Left ventricle myocardium inferior (tissue), 1 donor: Measurements from ENCODE around the gene ITIH3. TPM values are rescaled to one million over a fixed set of nuclear protein-coding genes. Genes with fewer than 3 reads are reported as not detected.
"Not testable (repeated sequence)": the region's sequence is repeated elsewhere in the genome, so short reads cannot be mapped to it uniquely, and the experiment has no call there.

Experiments
- DNase-seq: peaks from one replicate; pipeline ENCODE4 v3.0.0-alpha.2; 2020
- H3K27ac ChIP-seq: fragments of 200-600 bp; replicated peaks from 2 replicates; pipeline ENCODE4 v1.8.0; 2021
- H3K27me3 ChIP-seq: fragments of 200-600 bp; 2 replicates; pipeline ENCODE4 v1.8.0; 2021; ENCODE audit warnings: low read depth
- H3K36me3 ChIP-seq: fragments of 200-600 bp; 2 replicates; pipeline ENCODE4 v1.8.0; 2021
- H3K4me1 ChIP-seq: fragments of 200-600 bp; 2 replicates; pipeline ENCODE4 v1.8.0; 2021
- H3K4me3 ChIP-seq: fragments of 200-600 bp; 2 replicates; pipeline ENCODE4 v1.8.0; 2021; ENCODE audit warnings: mild to moderate bottlenecking, moderate library complexity
- H3K9me3 ChIP-seq: fragments of 200-600 bp; replicated peaks from 2 replicates; pipeline ENCODE4 v1.8.0; 2021
- intact Hi-C: fragments of 100-400 bp; cut with micrococcal nuclease; formaldehyde crosslinking; loops from one replicate; pipeline ENCODE4 v1.11.0; 2022
- total RNA-seq: library from RNA; stranded (reverse); fragmentation: NEBNext Ultra II Directional; extraction: Animal tissue kit (Norgen Biotek cat#: 25700); gene quantifications from one replicate; pipeline ENCODE4 v1.2.1, GENCODE V29; 2021
- TF ChIP-seq, protein P1 (sequence below): fragments of 200-600 bp; IDR thresholded peaks from 2 replicates; pipeline ENCODE4 v1.8.0; 2021; ENCODE audit warnings: antibody characterized with exemption, mild to moderate bottlenecking, borderline replicate concordance
- donor health status: DM: no; HTN: yes; CAD: no; lungs with severe emphysema.

ITIH3 gene
- total RNA-seq, 1 donor from 2014 or later, result 0.55 TPM

DNA sequence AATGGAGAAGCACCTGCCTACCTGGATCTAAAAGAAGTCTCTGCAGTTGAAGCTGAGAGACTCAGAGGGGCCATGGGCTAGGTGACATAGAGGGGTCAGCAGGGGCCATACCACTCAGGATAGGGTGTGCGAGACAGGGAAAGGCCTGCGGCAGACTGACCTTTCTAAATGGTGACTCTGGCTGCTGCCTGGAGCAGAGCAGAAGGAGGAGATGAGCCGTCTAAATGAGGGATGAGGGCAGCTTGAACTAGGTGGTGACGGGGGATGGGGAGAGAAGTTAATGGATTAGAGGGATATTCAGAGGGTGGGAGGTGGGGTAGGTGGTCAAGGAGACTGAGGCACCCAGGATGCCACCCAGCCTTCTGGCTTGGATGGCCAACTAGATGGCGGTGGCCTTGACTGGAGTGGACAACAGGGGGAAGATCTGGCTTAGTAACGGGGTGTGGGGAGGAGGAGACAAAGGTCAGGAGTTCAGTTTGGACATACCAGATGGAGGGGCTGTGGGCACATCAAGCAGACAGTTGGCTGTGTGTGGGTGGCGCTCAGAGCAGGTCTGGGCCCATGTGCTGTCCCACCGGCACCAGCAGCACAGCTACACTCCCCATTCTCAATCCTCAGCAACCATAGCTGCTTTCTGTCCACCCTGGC is 20.4 kb upstream of the ITIH3 start:
- H3K36me3 ChIP-seq, result no peaks in the 10 kb centered on the region
- no peak overlapping the region for H3K4me3 ChIP-seq
- H3K27me3 ChIP-seq, result no peaks in the 10 kb centered on the region
- intact Hi-C loops, result no loop called here
- no peaks in the 10 kb centered on the region for H3K9me3 ChIP-seq
- peaks cover 22% of the 10 kb centered on the region for H3K4me1 ChIP-seq
- TF ChIP-seq, protein P1, sequence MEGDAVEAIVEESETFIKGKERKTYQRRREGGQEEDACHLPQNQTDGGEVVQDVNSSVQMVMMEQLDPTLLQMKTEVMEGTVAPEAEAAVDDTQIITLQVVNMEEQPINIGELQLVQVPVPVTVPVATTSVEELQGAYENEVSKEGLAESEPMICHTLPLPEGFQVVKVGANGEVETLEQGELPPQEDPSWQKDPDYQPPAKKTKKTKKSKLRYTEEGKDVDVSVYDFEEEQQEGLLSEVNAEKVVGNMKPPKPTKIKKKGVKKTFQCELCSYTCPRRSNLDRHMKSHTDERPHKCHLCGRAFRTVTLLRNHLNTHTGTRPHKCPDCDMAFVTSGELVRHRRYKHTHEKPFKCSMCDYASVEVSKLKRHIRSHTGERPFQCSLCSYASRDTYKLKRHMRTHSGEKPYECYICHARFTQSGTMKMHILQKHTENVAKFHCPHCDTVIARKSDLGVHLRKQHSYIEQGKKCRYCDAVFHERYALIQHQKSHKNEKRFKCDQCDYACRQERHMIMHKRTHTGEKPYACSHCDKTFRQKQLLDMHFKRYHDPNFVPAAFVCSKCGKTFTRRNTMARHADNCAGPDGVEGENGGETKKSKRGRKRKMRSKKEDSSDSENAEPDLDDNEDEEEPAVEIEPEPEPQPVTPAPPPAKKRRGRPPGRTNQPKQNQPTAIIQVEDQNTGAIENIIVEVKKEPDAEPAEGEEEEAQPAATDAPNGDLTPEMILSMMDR, result no peak
- H3K27ac ChIP-seq, result no peak overlapping the region
- DNase-seq, result no peak

DNA sequence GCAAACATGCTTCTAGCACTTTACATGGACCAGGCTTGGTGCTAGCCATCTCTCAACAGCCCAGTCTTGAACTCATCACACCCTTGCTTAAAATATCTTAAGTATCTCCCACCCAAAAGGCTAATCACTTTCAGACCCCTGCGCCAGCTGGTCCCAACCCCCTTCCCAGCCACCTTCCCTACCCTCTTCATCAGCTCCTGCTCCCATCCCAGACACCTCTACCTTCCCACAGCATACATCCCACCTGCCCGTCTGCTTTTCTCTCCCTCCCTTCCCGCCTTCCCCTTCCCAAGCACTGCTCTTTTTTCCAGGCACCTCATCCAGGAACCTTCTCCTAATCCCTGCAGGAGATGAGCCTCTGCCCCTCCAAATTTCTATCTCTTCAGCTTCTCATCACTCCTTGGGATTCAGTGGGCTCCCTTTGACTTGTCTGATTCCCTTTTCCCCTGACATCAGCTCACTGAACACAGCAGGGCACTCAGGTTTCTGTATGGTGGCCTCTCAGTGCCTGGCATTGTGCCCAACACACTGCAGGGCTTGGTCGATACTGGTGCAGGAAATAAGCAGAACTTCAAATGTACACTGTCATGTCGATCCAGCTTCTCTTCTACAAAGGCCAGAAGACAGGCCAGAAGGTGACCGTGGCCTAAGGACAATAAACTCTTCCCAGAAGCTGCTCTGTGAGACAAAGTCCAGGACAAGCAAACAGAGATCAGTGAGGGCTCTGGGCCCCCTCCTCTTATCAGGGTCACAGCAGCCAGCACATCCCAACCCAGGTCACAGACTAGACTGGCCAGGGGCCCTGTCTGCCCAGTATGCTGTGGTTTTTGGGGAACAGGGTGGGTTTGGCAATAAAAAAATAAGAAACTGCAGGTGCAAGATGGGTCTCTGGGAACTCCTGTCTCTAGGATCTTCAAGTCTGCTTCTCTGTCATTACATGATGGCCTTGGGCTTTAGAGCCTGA is 19.4 kb upstream of the ITIH3 start:
- Histone ChIP-seq H3K9me3 (no peaks in the 10 kb centered on the region), H3K4me1 (peaks cover 12% of the 10 kb centered on the region), H3K4me3 (no peak overlapping the region), H3K36me3 (no peaks in the 10 kb centered on the region), H3K27me3 (no peaks in the 10 kb centered on the region), H3K27ac (no peak overlapping the region)
- TF ChIP-seq, protein P1, result no peak
- no peak for DNase-seq
- intact Hi-C loops, result no loop called here

DNA sequence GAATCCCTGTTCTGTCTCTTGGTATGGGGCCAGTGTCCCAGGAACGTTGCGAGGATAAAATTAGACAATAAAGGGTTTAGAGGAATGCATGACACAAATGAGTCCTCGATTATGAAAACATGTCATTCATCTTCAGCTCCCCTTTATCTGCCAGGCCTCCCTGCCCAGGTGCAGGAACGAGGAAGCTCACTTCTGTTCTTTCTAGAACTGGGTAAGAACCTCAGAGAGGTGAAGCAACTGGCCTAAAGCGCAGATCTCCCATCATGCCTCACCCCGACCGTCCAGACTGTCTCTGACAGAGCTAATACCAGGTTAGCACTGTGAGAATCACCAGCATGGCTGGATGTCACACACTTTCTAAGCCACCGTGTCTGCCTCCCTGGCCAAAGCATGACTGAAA is 18.7 kb upstream of the ITIH3 start:
- Histone ChIP-seq H3K4me1 (peaks cover 7% of the 10 kb centered on the region), H3K4me3 (no peak overlapping the region), H3K27ac (no peak overlapping the region), H3K27me3 (peaks cover 4% of the 10 kb centered on the region), H3K36me3 (no peaks in the 10 kb centered on the region), H3K9me3 (no peaks in the 10 kb centered on the region)
- intact Hi-C loops, result no loop called here
- TF ChIP-seq, protein P1, result no peak
- DNase-seq, result no peak

DNA sequence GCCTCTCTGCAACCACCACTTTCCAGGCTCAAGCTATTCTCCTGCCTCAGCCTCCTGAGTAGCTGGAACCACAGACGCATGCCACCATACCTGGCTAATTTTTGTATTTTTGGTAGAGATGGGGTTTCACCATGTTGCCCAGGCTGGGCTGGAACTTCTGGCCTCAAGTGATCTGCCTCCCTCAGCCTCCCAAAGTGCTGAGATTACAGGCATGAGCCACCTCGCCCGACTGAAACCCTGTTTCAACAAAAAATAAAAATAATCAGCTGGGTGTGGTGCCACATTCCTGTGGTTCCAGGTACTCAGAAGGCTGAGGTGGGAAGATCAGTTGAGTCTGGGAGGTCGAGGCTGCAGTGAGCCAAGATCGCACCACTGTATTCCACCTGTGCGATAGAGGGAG is 18.1 kb upstream of the ITIH3 start:
- DNase-seq, intact Hi-C loops, H3K4me3 ChIP-seq, H3K27me3 ChIP-seq, H3K4me1 ChIP-seq, H3K27ac ChIP-seq, H3K36me3 ChIP-seq, H3K9me3 ChIP-seq: not testable (repeated sequence)

DNA sequence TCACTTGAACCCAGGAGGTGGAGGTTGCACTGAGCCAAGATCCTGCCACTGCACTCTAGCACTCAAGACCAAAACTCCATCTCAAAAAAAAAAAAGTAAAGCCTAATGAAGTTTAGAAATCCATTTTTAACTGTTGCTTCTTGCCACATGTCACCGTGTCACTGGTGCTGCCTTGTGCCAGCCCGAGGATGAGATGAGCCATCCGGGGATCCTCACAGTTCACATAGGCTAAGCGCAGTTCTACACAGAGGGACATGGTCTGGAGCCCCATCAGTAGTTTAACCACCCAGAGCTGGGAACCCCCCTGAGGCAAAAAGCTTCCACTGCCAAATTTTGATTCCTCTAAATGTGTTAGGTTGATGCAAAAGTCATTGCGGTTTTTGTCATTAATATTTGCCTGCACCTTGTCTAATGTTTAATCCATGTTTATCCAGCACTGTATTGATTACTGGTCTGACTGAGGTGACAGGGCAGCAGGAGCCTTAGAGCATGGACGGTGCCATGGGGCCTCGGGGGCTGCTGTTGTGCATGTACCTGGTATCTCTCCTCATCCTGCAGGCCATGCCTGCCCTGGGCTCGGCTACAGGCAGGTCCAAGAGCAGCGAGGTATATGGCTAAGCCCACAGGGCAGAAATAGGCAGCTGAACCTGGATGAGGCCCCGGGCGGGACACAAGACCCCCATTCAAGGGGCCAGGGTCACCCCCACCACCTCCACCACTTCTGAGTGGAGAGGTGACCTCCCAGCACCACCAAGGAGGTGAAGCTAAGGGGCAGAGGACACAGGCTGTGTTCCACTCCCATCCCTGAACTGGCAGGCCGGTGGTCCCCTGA is 17.3 kb upstream of the ITIH3 start, which contains the start of gene ITIH1:
Gene ITIH1 (plus strand): TSS at position 473 of the 832 bp plus-strand sequence. CDS start 17 bp downstream, at position 490.
- no peaks in the 10 kb centered on the region for H3K36me3 ChIP-seq
- DNase-seq, result no peak
- intact Hi-C loops, result no loop called here
- no peaks in the 10 kb centered on the region for H3K9me3 ChIP-seq
- no peak within 1 kb of the TSS for H3K27ac ChIP-seq
- H3K4me3 ChIP-seq, result no peak within 1 kb of the TSS
- TF ChIP-seq, protein P1, result no peak
- no peaks in the 10 kb centered on the region for H3K4me1 ChIP-seq
- H3K27me3 ChIP-seq, result peaks cover 11% of the 10 kb centered on the region
